GM23248 (cell line): Measurements from ENCODE around the gene INTS11. TPM values are rescaled to one million over a fixed set of nuclear protein-coding genes. Genes with fewer than 3 reads are reported as not detected.

Experiments used
- DNase-seq: peaks from one replicate; pipeline ENCODE4 v3.0.0-alpha.2; 2015
- H2AFZ ChIP-seq: fragments of 200-600 bp; sonication (generic); 2 replicates; pipeline ENCODE4 v1.6.1; 2016; ENCODE audit warnings: antibody characterized with exemption
- H3F3A ChIP-seq: fragments of 200-600 bp; sonication (generic); 2 replicates; pipeline ENCODE4 v1.6.1; 2016; ENCODE audit warnings: mild to moderate bottlenecking, antibody characterized with exemption, mixed run types; ENCODE audit not compliant: insufficient read depth
- H3K27ac ChIP-seq: fragments of 200-600 bp; sonication (generic); 2 replicates; pipeline ENCODE4 v1.5.1; 2016; ENCODE audit warnings: mild to moderate bottlenecking
- H3K27me3 ChIP-seq: fragments of 200-600 bp; sonication (generic); replicated peaks from 2 replicates; pipeline ENCODE4 v1.6.1; 2016; ENCODE audit warnings: mild to moderate bottlenecking; ENCODE audit not compliant: insufficient read depth
- H3K36me3 ChIP-seq: fragments of 200-600 bp; sonication (generic); 2 replicates; pipeline ENCODE4 v1.6.1; 2016; ENCODE audit warnings: low read depth, mild to moderate bottlenecking
- H3K4me1 ChIP-seq: fragments of 200-600 bp; sonication (generic); 2 replicates; pipeline ENCODE4 v1.6.1; 2016; ENCODE audit warnings: mild to moderate bottlenecking; ENCODE audit not compliant: insufficient read depth
- H3K4me2 ChIP-seq: fragments of 200-600 bp; sonication (generic); one replicate; pipeline ENCODE4 v1.6.1; 2016; ENCODE audit warnings: mild to moderate bottlenecking; ENCODE audit not compliant: unreplicated experiment
- H3K4me3 ChIP-seq: fragments of 200-600 bp; sonication (generic); 2 replicates; pipeline ENCODE4 v1.5.1; 2016; ENCODE audit warnings: mild to moderate bottlenecking
- H3K79me2 ChIP-seq: fragments of 200-600 bp; sonication (generic); 2 replicates; pipeline ENCODE4 v1.6.1; 2016; ENCODE audit warnings: mild to moderate bottlenecking; ENCODE audit not compliant: insufficient read depth
- H3K9ac ChIP-seq: fragments of 200-600 bp; sonication (generic); 2 replicates; pipeline ENCODE4 v1.6.1; 2016; ENCODE audit warnings: mild to moderate bottlenecking
- H3K9me2 ChIP-seq: fragments of 200-600 bp; sonication (generic); 2 replicates; pipeline ENCODE4 v1.6.1; 2016; ENCODE audit warnings: mixed run types, mild to moderate bottlenecking, moderate library complexity; ENCODE audit not compliant: insufficient read depth
- H3K9me3 ChIP-seq: fragments of 200-600 bp; sonication (generic); one replicate; pipeline ENCODE4 v1.6.1; 2017; ENCODE audit warnings: low read depth
- H4K20me1 ChIP-seq: fragments of 200-600 bp; sonication (generic); 2 replicates; pipeline ENCODE4 v1.6.0; 2016; ENCODE audit not compliant: insufficient read depth
- EZH2 ChIP-seq: fragments of 200-600 bp; sonication (generic); IDR thresholded peaks from 2 replicates; pipeline ENCODE4 v1.6.1; 2018; ENCODE audit warnings: antibody characterized with exemption, mild to moderate bottlenecking; ENCODE audit not compliant: insufficient read depth, poor library complexity, severe bottlenecking
- EZH2phosphoT487 ChIP-seq: fragments of 200-600 bp; sonication (generic); IDR thresholded peaks from 2 replicates; pipeline ENCODE4 v1.6.1; 2018; ENCODE audit warnings: antibody characterized with exemption, moderate library complexity, mild to moderate bottlenecking, low read depth; ENCODE audit not compliant: insufficient read depth
- WGBS, 2 experiments: methylation state at CpG; one replicate each; pipeline ENCODE4 v1.1.6; 2015 to 2017; ENCODE audit warnings: low lambda C conversion rate in 2 of 2, low coverage in 1 of 2; ENCODE audit errors: missing lambda C conversion rate in 2 of 2; 5-methylcytosine and 5-hydroxymethylcytosine counted together
- in situ Hi-C: fragments of 300-500 bp; cut with MboI; formaldehyde crosslinking; loops from 2 replicates; pipeline ENCODE4 v1.15.0; 2020
- polyA plus RNA-seq: library from polyadenylated mRNA; unstranded; fragments of >200 nt; fragmentation: Nextera tagmentation; extraction: Ambion mirVana; gene quantifications from 2 replicates; pipeline ENCODE4 v1.2.1, GENCODE V29; 2016
- total RNA-seq: library from RNA; depleted of rRNA; stranded (reverse); fragments of >200 nt; shearing (Covaris generic); gene quantifications from 2 replicates; pipeline ENCODE4 v1.2.3, GENCODE V29; 2014

INTS11 gene
- total and polyA plus RNA-seq, 2 experiments from 2014 or later: 70.2 to 90.0 TPM

- H3K27me3 ChIP-seq: no peaks in the 10 kb centered on the region
- no peaks in the 10 kb centered on the region for H3K9me3 ChIP-seq
- H3K4me2 ChIP-seq: no peak overlapping the region
- no peak overlapping the region for H2AFZ ChIP-seq
- no peaks in the 10 kb centered on the region for H3F3A ChIP-seq
- no peaks in the 10 kb centered on the region for H4K20me1 ChIP-seq
- H3K9ac ChIP-seq: no peak overlapping the region
- no peak overlapping the region for H3K27ac ChIP-seq
- H3K4me3 ChIP-seq: no peak overlapping the region
- no peaks in the 10 kb centered on the region for H3K9me2 ChIP-seq
- no peaks in the 10 kb centered on the region for H3K36me3 ChIP-seq
- in situ Hi-C loops: no loop called here
- DNase-seq: no peak
- H3K4me1 ChIP-seq: no peaks in the 10 kb centered on the region
- H3K79me2 ChIP-seq: no peaks in the 10 kb centered on the region
- WGBS, 2 experiments: 79 to 87% methylated on average over 7 to 9 of the region's 9 CpGs
- TF ChIP-seq EZH2 (no peak), EZH2phosphoT487 (no peak)
Observed at GRCh38 chr1:1292442-1292779, 32.0 kb downstream of the INTS11 start.

- no peaks in the 10 kb centered on the region for H4K20me1 ChIP-seq
- H3K36me3 ChIP-seq: no peaks in the 10 kb centered on the region
- H3F3A ChIP-seq: no peaks in the 10 kb centered on the region
- H3K9me2 ChIP-seq: no peaks in the 10 kb centered on the region
- no peak overlapping the region for H3K27ac ChIP-seq
- H3K9me3 ChIP-seq: no peaks in the 10 kb centered on the region
- H2AFZ ChIP-seq: no peak overlapping the region
- no peak overlapping the region for H3K4me3 ChIP-seq
- H3K79me2 ChIP-seq: no peaks in the 10 kb centered on the region
- TF ChIP-seq EZH2 (no peak), EZH2phosphoT487 (no peak)
- no peaks in the 10 kb centered on the region for H3K27me3 ChIP-seq
- no peaks in the 10 kb centered on the region for H3K4me1 ChIP-seq
- in situ Hi-C loops: no loop called here
- 51 to 52% methylated on average over 37 to 44 of the region's 45 CpGs for WGBS, 2 experiments
- H3K4me2 ChIP-seq: no peak overlapping the region
- DNase-seq: peak; percentile 69
- no peak overlapping the region for H3K9ac ChIP-seq
Observed at GRCh38 chr1:1291548-1292441, 32.7 kb downstream of the INTS11 start.

- Histone ChIP-seq H3F3A (no peaks in the 10 kb centered on the region), H3K4me3 (no peak overlapping the region), H3K4me2 (no peak overlapping the region), H3K4me1 (no peaks in the 10 kb centered on the region), H3K9me3 (no peaks in the 10 kb centered on the region), H3K79me2 (no peaks in the 10 kb centered on the region), H2AFZ (no peak overlapping the region), H3K9ac (no peak overlapping the region), H3K9me2 (no peaks in the 10 kb centered on the region), H3K36me3 (no peaks in the 10 kb centered on the region), H3K27me3 (no peaks in the 10 kb centered on the region), H4K20me1 (no peaks in the 10 kb centered on the region), H3K27ac (no peak overlapping the region)
- TF ChIP-seq EZH2 (no peak), EZH2phosphoT487 (no peak)
- DNase-seq: peak; percentile 31
- in situ Hi-C loops: no loop called here
- 31 to 40% methylated on average over 23 to 26 of the region's 28 CpGs for WGBS, 2 experiments
Observed at GRCh38 chr1:1291023-1291528, 33.4 kb downstream of the INTS11 start.

GRCh38 chr1:1290238-1290731, 34.2 kb downstream of the INTS11 start:
- H3K79me2 ChIP-seq: no peaks in the 10 kb centered on the region
- H3K27me3 ChIP-seq: no peaks in the 10 kb centered on the region
- H3K4me1 ChIP-seq: no peaks in the 10 kb centered on the region
- no peaks in the 10 kb centered on the region for H4K20me1 ChIP-seq
- no peaks in the 10 kb centered on the region for H3F3A ChIP-seq
- WGBS, 2 experiments: 45 to 47% methylated on average over 13 to 15 of the region's 15 CpGs
- H3K27ac ChIP-seq: no peak overlapping the region
- DNase-seq: peak; percentile 78
- no peaks in the 10 kb centered on the region for H3K36me3 ChIP-seq
- TF ChIP-seq EZH2phosphoT487 (no peak), EZH2 (no peak)
- H3K9me2 ChIP-seq: no peaks in the 10 kb centered on the region
- H2AFZ ChIP-seq: no peak overlapping the region
- no peak overlapping the region for H3K4me3 ChIP-seq
- no peaks in the 10 kb centered on the region for H3K9me3 ChIP-seq
- H3K4me2 ChIP-seq: no peak overlapping the region
- H3K9ac ChIP-seq: no peak overlapping the region
- in situ Hi-C loops: no loop called here
